Astrocyte of the spinal cord (primary cell): Measurements from ENCODE around the gene TMEM123.

Source experiments
- DNase-seq: peaks from one replicate; pipeline ENCODE4 v3.0.0; 2011; ENCODE audit warnings: low read depth, low spot score
- H3K4me3 ChIP-seq: 2 replicates; pipeline ENCODE4 v1.5.1; 2011; ENCODE audit warnings: low read depth, mild to moderate bottlenecking, low read length, moderate library complexity
- CTCF ChIP-seq: IDR thresholded peaks from 2 replicates; pipeline ENCODE4 v1.5.1; 2012; ENCODE audit warnings: low read depth, mild to moderate bottlenecking, low read length, inconsistent platforms
- in situ Hi-C: cut with HindIII; loops from 2 replicates; pipeline ENCODE4 v1.10.0; 2017; ENCODE audit warnings: low sequenced_read_pairs

Gene TMEM123

GRCh38 chr11:102361086-102362031, 91.2 kb downstream of the TMEM123 start:
- in situ Hi-C loops = no loop called here
- no peak for TF ChIP-seq CTCF
- H3K4me3 ChIP-seq = no peak overlapping the region
- peak; percentile 26 for DNase-seq

GRCh38 chr11:102360681-102361080, 91.9 kb downstream of the TMEM123 start:
- TF ChIP-seq CTCF = no peak
- in situ Hi-C loops = no loop called here
- no peak overlapping the region for H3K4me3 ChIP-seq

GRCh38 chr11:102359372-102359771, 93.2 kb downstream of the TMEM123 start:
- in situ Hi-C loops = no loop called here
- no peak overlapping the region for H3K4me3 ChIP-seq
- no peak for TF ChIP-seq CTCF
- DNase-seq = no peak

More at GRCh38 chr11:102360681-102361080, 91.9 kb downstream of the TMEM123 start:
- no peak for DNase-seq

GRCh38 chr11:102357116-102357515, 95.4 kb downstream of the TMEM123 start:
- in situ Hi-C loops = no loop called here
- TF ChIP-seq CTCF = no peak
- no peak overlapping the region for H3K4me3 ChIP-seq
- DNase-seq = no peak

- in situ Hi-C loops = no loop called here
- peak overlapping the region; percentile 88 for H3K4me3 ChIP-seq
- TF ChIP-seq CTCF = no peak
- peak; percentile 50 for DNase-seq
Measured at GRCh38 chr11:102347462-102348370, 104.8 kb downstream of the TMEM123 start.

GRCh38 chr11:102346748-102347461, 105.7 kb downstream of the TMEM123 start, which contains the start of gene BIRC2:
BIRC2 (plus strand) TSS chr11:102347214; CDS start chr11:102349855, 2,641 bp downstream.
- DNase-seq = peak; percentile 93
- in situ Hi-C loops = no loop called here
- peak within 1 kb of the TSS; percentile 88 for H3K4me3 ChIP-seq
- TF ChIP-seq CTCF = peak; percentile 73
